Measurements from ENCODE around the gene CFAP52.

The CFAP52 gene

GRCh38 chr17:9643611-9644010, 67.2 kb downstream of the CFAP52 start:
- H3K79me2 ChIP-seq (ENCODE audit: insufficient read depth, low read length), result no peaks in the 10 kb centered on the region
- H3K9me2 ChIP-seq (replicated peaks; ENCODE audit: insufficient read depth, low read length), result no peaks in the 10 kb centered on the region
- H3K27ac ChIP-seq (ENCODE audit: low read depth, low read length), result no peak overlapping the region
- H3K9me3 ChIP-seq (ENCODE audit: insufficient read depth, low read length), result no peaks in the 10 kb centered on the region
- no peaks in the 10 kb centered on the region for H3K36me3 ChIP-seq (ENCODE audit: low read length)
- H3K9ac ChIP-seq (ENCODE audit: low read length), result no peak overlapping the region
- H3K4me3 ChIP-seq (ENCODE audit: insufficient read depth, low read length, poor library complexity, severe bottlenecking), result no peak overlapping the region
- no peaks in the 10 kb centered on the region for H3F3A ChIP-seq (ENCODE audit: insufficient read depth)
- H2AFZ ChIP-seq (ENCODE audit: low read depth, low read length, severe bottlenecking), result no peak overlapping the region
- TF ChIP-seq CTCF (IDR thresholded peaks at IDR 0.05; ENCODE audit: insufficient read depth, low read length, poor library complexity, severe bottlenecking), result no peak
- no peak for TF ChIP-seq EZH2phosphoT487 (conservative IDR thresholded peaks at IDR 0.05; ENCODE audit: low read length)
- H3K4me2 ChIP-seq (ENCODE audit: low read depth, low read length, poor library complexity, severe bottlenecking), result no peak overlapping the region
- H4K20me1 ChIP-seq (ENCODE audit: low read depth, low read length), result no peaks in the 10 kb centered on the region
- H3K27me3 ChIP-seq (ENCODE audit: low read length), result no peaks in the 10 kb centered on the region

- H3K9me2 ChIP-seq (replicated peaks; ENCODE audit: insufficient read depth, low read length), result no peaks in the 10 kb centered on the region
- no peaks in the 10 kb centered on the region for H3F3A ChIP-seq (ENCODE audit: insufficient read depth)
- no peaks in the 10 kb centered on the region for H3K36me3 ChIP-seq (ENCODE audit: low read length)
- no peaks in the 10 kb centered on the region for H3K9me3 ChIP-seq (ENCODE audit: insufficient read depth, low read length)
- no peak within 1 kb of the TSS for H3K9ac ChIP-seq (ENCODE audit: low read length)
- no peaks in the 10 kb centered on the region for H3K27me3 ChIP-seq (ENCODE audit: low read length)
- H3K27ac ChIP-seq (ENCODE audit: low read depth, low read length), result no peak within 1 kb of the TSS
- no peak within 1 kb of the TSS for H3K4me2 ChIP-seq (ENCODE audit: low read depth, low read length, poor library complexity, severe bottlenecking)
- TF ChIP-seq EZH2phosphoT487 (conservative IDR thresholded peaks at IDR 0.05; ENCODE audit: low read length) (no peak), CTCF (IDR thresholded peaks at IDR 0.05; ENCODE audit: insufficient read depth, low read length, poor library complexity, severe bottlenecking) (no peak)
- H2AFZ ChIP-seq (ENCODE audit: low read depth, low read length, severe bottlenecking), result no peak within 1 kb of the TSS
- no peaks in the 10 kb centered on the region for H4K20me1 ChIP-seq (ENCODE audit: low read depth, low read length)
- no peak within 1 kb of the TSS for H3K4me3 ChIP-seq (ENCODE audit: insufficient read depth, low read length, poor library complexity, severe bottlenecking)
- H3K79me2 ChIP-seq (ENCODE audit: insufficient read depth, low read length), result no peaks in the 10 kb centered on the region
Observed at GRCh38 chr17:9644910-9645751, 68.7 kb downstream of the CFAP52 start, which contains the start of gene USP43. TSS of gene USP43 (plus strand) at chr17:9645517. CDS start at chr17:9645633, 116 bp downstream.

- Histone ChIP-seq H4K20me1 (ENCODE audit: low read depth, low read length) (no peaks in the 10 kb centered on the region), H3K36me3 (ENCODE audit: low read length) (no peaks in the 10 kb centered on the region), H3K27me3 (ENCODE audit: low read length) (no peaks in the 10 kb centered on the region), H3K27ac (ENCODE audit: low read depth, low read length) (no peak overlapping the region), H3K4me3 (ENCODE audit: insufficient read depth, low read length, poor library complexity, severe bottlenecking) (no peak overlapping the region), H3K79me2 (ENCODE audit: insufficient read depth, low read length) (no peaks in the 10 kb centered on the region), H2AFZ (ENCODE audit: low read depth, low read length, severe bottlenecking) (no peak overlapping the region), H3K9me3 (ENCODE audit: insufficient read depth, low read length) (no peaks in the 10 kb centered on the region), H3K4me2 (ENCODE audit: low read depth, low read length, poor library complexity, severe bottlenecking) (no peak overlapping the region), H3K9me2 (replicated peaks; ENCODE audit: insufficient read depth, low read length) (no peaks in the 10 kb centered on the region), H3F3A (ENCODE audit: insufficient read depth) (no peaks in the 10 kb centered on the region), H3K9ac (ENCODE audit: low read length) (no peak overlapping the region)
- no peak for TF ChIP-seq EZH2phosphoT487 (conservative IDR thresholded peaks at IDR 0.05; ENCODE audit: low read length)
- TF ChIP-seq CTCF (IDR thresholded peaks at IDR 0.05; ENCODE audit: insufficient read depth, low read length, poor library complexity, severe bottlenecking), result no peak
Observed at GRCh38 chr17:9645851-9646545, 69.6 kb downstream of the CFAP52 start.
